GM21529 (cell line): ENCODE results near the gene KLHL29.

Experiments
- ATAC-seq: cut with Tn5 transposase; IDR thresholded peaks from one replicate; pipeline ENCODE4 v1.9.1; 2021; ENCODE audit not compliant: unreplicated experiment

Gene KLHL29

GRCh38 chr2:23690421-23691105 is 305.6 kb downstream of the KLHL29 start:
- no peak for ATAC-seq

- no peak for ATAC-seq
Measured at GRCh38 chr2:23691106-23691470, 306.1 kb downstream of the KLHL29 start.

- ATAC-seq = no peak
Measured at GRCh38 chr2:23691565-23691964, 306.6 kb downstream of the KLHL29 start.

- ATAC-seq = no peak
Measured at GRCh38 chr2:23692263-23692662, 307.3 kb downstream of the KLHL29 start.

GRCh38 chr2:23692851-23693605 is 308.0 kb downstream of the KLHL29 start:
- ATAC-seq = no peak

- no peak for ATAC-seq
Measured at GRCh38 chr2:23693606-23693951, 308.6 kb downstream of the KLHL29 start.

- no peak for ATAC-seq
Measured at GRCh38 chr2:23694058-23695045, 309.4 kb downstream of the KLHL29 start.

- ATAC-seq = no peak
Measured at GRCh38 chr2:23695214-23695889, 310.4 kb downstream of the KLHL29 start.

GRCh38 chr2:23695890-23696751 is 311.1 kb downstream of the KLHL29 start:
- no peak for ATAC-seq

- ATAC-seq = no peak
Measured at GRCh38 chr2:23696752-23697045, 311.7 kb downstream of the KLHL29 start.

- no peak for ATAC-seq
Measured at GRCh38 chr2:23697256-23698075, 312.5 kb downstream of the KLHL29 start.

- ATAC-seq = no peak
Measured at GRCh38 chr2:23698116-23698693, 313.2 kb downstream of the KLHL29 start.

GRCh38 chr2:23698721-23699579 is 314.0 kb downstream of the KLHL29 start:
- ATAC-seq = no peak

GRCh38 chr2:23699580-23699925 is 314.6 kb downstream of the KLHL29 start:
- ATAC-seq = no peak

GRCh38 chr2:23700627-23701026 is 315.6 kb downstream of the KLHL29 start:
- ATAC-seq = no peak

GRCh38 chr2:23703037-23703582 is 318.1 kb downstream of the KLHL29 start:
- ATAC-seq = no peak

GRCh38 chr2:23703583-23704385 is 318.8 kb downstream of the KLHL29 start:
- no peak for ATAC-seq
